Smooth muscle cell (in vitro differentiated cells): ENCODE data around the gene SCYGR7. TPM values are rescaled to one million over a fixed set of nuclear protein-coding genes. Genes with fewer than 3 reads are reported as not detected.

Experiments used
- DNase-seq: peaks from one replicate; lab custom pipeline; 2025; ENCODE audit not compliant: unreplicated experiment; lab: John Stamatoyannopoulos, UW
- H2AFZ ChIP-seq: fragments of 200-600 bp; sonication (generic); 2 replicates; pipeline ENCODE4 v1.6.0; 2016; ENCODE audit warnings: antibody characterized with exemption, low read depth, mild to moderate bottlenecking
- H3F3A ChIP-seq: fragments of 200-600 bp; sonication (generic); 2 replicates; pipeline ENCODE4 v1.6.0; 2017; ENCODE audit warnings: antibody characterized with exemption, low read depth
- H3K27ac ChIP-seq: fragments of 200-600 bp; sonication (generic); 2 replicates; pipeline ENCODE4 v1.5.1; 2016; ENCODE audit warnings: low read depth, mild to moderate bottlenecking
- H3K27me3 ChIP-seq: fragments of 200-600 bp; sonication (generic); 2 replicates; pipeline ENCODE4 v1.6.1; 2016; ENCODE audit warnings: low read depth, mild to moderate bottlenecking
- H3K36me3 ChIP-seq: fragments of 200-600 bp; sonication (generic); 2 replicates; pipeline ENCODE4 v1.5.1; 2016; ENCODE audit warnings: low read depth
- H3K4me1 ChIP-seq: fragments of 200-600 bp; sonication (generic); 2 replicates; pipeline ENCODE4 v1.5.1; 2016; ENCODE audit warnings: low read depth
- H3K4me2 ChIP-seq: fragments of 200-600 bp; sonication (generic); 2 replicates; pipeline ENCODE4 v1.6.0; 2016; ENCODE audit warnings: mild to moderate bottlenecking
- H3K4me3 ChIP-seq: fragments of 200-600 bp; sonication (generic); 2 replicates; pipeline ENCODE4 v1.5.1; 2016; ENCODE audit warnings: mild to moderate bottlenecking
- H3K79me2 ChIP-seq: fragments of 200-600 bp; sonication (generic); 2 replicates; pipeline ENCODE4 v1.6.0; 2016; ENCODE audit warnings: low read depth, mild to moderate bottlenecking
- H3K9ac ChIP-seq: fragments of 200-600 bp; sonication (generic); 2 replicates; pipeline ENCODE4 v1.6.0; 2016; ENCODE audit warnings: low read depth
- H3K9me3 ChIP-seq: fragments of 200-600 bp; sonication (generic); replicated peaks from 2 replicates; pipeline ENCODE4 v1.5.1; 2016; ENCODE audit warnings: low read depth
- H4K20me1 ChIP-seq: fragments of 200-600 bp; sonication (generic); 2 replicates; pipeline ENCODE4 v1.6.0; 2016; ENCODE audit warnings: low read depth
- WGBS: methylation state at CpG from one replicate; pipeline ENCODE4 v1.1.7; 2016; ENCODE audit warnings: low lambda C conversion rate; 5-methylcytosine and 5-hydroxymethylcytosine counted together
- polyA plus RNA-seq: library from polyadenylated mRNA; unstranded; fragments of >200 nt; fragmentation: Nextera tagmentation; extraction: Ambion mirVana; gene quantifications from 2 replicates; pipeline ENCODE4 v1.2.1, GENCODE V29; 2016
- total RNA-seq: library from RNA; depleted of rRNA; stranded (reverse); fragments of >200 nt; gene quantifications from 2 replicates; pipeline ENCODE4 v1.2.3, GENCODE V29; 2014
- TF ChIP-seq, protein P1 (sequence below): fragments of 200-600 bp; sonication (generic); IDR thresholded peaks from 2 replicates; pipeline ENCODE4 v1.5.1; 2017; ENCODE audit warnings: borderline replicate concordance, mild to moderate bottlenecking, antibody characterized with exemption; ENCODE audit not compliant: insufficient read depth, poor library complexity, severe bottlenecking

The SCYGR7 gene
- total and polyA plus RNA-seq, 2 experiments from 2014 or later: not detected

DNA sequence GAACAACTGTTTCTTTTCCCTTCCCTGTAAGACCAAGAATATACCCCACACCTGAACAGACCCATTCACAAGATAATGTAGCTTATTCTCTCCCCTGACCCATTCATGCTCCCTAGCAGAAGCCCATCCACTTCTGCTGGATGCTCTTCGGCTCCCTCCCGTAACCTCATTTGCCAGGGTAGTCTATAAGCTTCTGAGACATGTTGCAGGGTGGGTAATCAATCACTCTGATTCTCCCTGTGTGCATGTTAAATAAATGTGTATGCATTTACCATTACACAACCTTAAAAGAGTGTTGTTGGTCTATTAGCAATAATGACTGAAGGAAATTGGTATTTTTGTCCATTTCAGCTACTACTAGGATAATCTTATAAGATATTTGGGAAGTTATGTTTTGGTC, 11.6 kb upstream of the SCYGR7 start:
- no peak overlapping the region for H3K27ac ChIP-seq
- H3K79me2 ChIP-seq: no peaks in the 10 kb centered on the region
- H3K9ac ChIP-seq: no peak overlapping the region
- H3F3A ChIP-seq: no peaks in the 10 kb centered on the region
- TF ChIP-seq, protein P1, sequence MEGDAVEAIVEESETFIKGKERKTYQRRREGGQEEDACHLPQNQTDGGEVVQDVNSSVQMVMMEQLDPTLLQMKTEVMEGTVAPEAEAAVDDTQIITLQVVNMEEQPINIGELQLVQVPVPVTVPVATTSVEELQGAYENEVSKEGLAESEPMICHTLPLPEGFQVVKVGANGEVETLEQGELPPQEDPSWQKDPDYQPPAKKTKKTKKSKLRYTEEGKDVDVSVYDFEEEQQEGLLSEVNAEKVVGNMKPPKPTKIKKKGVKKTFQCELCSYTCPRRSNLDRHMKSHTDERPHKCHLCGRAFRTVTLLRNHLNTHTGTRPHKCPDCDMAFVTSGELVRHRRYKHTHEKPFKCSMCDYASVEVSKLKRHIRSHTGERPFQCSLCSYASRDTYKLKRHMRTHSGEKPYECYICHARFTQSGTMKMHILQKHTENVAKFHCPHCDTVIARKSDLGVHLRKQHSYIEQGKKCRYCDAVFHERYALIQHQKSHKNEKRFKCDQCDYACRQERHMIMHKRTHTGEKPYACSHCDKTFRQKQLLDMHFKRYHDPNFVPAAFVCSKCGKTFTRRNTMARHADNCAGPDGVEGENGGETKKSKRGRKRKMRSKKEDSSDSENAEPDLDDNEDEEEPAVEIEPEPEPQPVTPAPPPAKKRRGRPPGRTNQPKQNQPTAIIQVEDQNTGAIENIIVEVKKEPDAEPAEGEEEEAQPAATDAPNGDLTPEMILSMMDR: no peak
- H2AFZ ChIP-seq: no peak overlapping the region
- no peaks in the 10 kb centered on the region for H3K27me3 ChIP-seq
- no peaks in the 10 kb centered on the region for H3K36me3 ChIP-seq
- 96% methylated on average over 2 of the region's 2 CpGs for WGBS
- no peak overlapping the region for H3K4me3 ChIP-seq
- no peak overlapping the region for H3K4me2 ChIP-seq
- no peaks in the 10 kb centered on the region for H3K9me3 ChIP-seq
- no peaks in the 10 kb centered on the region for H4K20me1 ChIP-seq
- peaks cover 4% of the 10 kb centered on the region for H3K4me1 ChIP-seq
- DNase-seq: no peak

DNA sequence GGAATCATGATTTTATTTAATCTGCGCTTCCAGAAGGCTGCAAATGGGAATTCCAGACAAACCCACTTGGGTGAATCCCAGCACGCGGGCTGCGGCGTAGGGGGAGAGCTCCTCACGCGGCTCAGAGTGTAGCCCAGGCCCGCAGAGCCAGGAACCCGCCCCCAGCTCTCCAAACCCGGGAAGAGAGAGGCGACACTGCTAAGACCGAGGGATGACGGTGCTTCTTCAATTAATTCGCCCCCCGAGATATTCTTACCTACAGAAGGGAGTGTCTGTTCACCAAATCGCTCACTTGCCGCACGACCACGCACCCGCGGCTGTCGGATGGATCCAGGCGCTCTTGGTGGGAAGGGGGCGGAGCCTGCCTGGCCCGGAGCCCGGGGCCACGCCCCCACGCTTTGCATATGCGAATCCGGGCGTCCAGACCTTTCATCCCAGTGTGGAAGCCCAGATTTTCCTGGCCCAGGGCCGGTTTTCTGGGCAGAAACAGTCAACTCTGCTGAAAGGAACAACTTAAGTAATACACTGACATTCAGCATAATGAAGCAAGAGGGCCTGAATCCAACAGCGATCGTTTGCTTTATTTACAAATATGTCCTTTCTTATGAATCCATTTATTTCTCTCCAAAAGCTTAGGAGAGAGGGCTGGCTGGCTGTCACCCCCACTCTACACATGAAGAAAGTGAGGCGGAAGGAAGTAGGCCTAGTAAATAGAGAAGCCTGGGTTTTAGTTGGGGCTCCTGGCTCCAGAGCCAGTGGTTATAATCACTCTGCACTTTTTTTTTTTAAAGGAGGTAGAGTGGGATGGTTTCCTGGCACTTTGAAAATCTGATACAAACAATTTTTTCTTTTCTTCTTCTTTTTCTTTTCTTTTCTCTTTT, 10.2 kb upstream of the SCYGR7 start, which contains the start of gene SLC19A3:
SLC19A3 (minus strand) TSS at position 342 of the 881 bp plus-strand sequence. CDS start 15,710 bp downstream, outside the sequence.
- Histone ChIP-seq H3K79me2 (no peaks in the 10 kb centered on the region), H3K36me3 (no peaks in the 10 kb centered on the region), H3K9me3 (no peaks in the 10 kb centered on the region), H3F3A (no peaks in the 10 kb centered on the region), H2AFZ (peak within 1 kb of the TSS; percentile 100), H3K27ac (peak within 1 kb of the TSS; percentile 74), H3K4me1 (peaks cover 4% of the 10 kb centered on the region), H3K4me3 (peak within 1 kb of the TSS; percentile 61), H3K4me2 (peak within 1 kb of the TSS; percentile 85), H4K20me1 (no peaks in the 10 kb centered on the region), H3K27me3 (no peaks in the 10 kb centered on the region), H3K9ac (no peak within 1 kb of the TSS)
- TF ChIP-seq, protein P1: no peak
- peak; percentile 77 for DNase-seq
- whole genome bisulfite sequencing: 5% methylated on average over 35 of the region's 35 CpGs

DNA sequence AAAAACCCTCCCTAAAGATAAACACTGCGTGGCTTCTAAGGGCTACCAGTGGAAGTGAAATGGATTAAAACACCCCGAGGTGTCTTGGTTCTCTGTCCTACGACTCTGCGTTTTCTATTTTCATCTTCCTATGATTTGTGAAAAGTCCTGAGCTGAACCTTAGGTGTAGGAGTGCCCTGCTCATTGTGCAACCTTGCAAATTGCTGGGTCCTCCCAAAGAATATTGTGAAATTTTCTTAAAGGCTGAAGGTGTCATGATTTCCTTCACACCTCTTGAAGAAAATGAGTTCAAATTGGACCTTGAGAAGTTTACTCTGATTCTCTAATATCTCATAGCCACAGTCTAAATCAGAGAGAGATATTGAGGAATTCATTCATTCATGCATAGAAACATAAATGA, 8.5 kb upstream of the SCYGR7 start:
- TF ChIP-seq, protein P1: no peak

More for the DNA sequence above, 8.5 kb upstream of the SCYGR7 start:
- DNase-seq: no peak
- no peaks in the 10 kb centered on the region for H3K27me3 ChIP-seq
- H2AFZ ChIP-seq: no peak overlapping the region
- no peak overlapping the region for H3K27ac ChIP-seq
- no peak overlapping the region for H3K4me3 ChIP-seq
- no peak overlapping the region for H3K4me2 ChIP-seq
- WGBS: 95% methylated on average over 4 of the region's 4 CpGs
- H3K9ac ChIP-seq: no peak overlapping the region
- H3F3A ChIP-seq: no peaks in the 10 kb centered on the region
- H3K79me2 ChIP-seq: no peaks in the 10 kb centered on the region
- no peaks in the 10 kb centered on the region for H3K9me3 ChIP-seq
- H4K20me1 ChIP-seq: no peaks in the 10 kb centered on the region
- no peaks in the 10 kb centered on the region for H3K36me3 ChIP-seq
- H3K4me1 ChIP-seq: peaks cover 4% of the 10 kb centered on the region
